CD4-positive, alpha-beta T cell treated with Interleukin-6 for 4 hours (primary cell): ENCODE results near the gene RTN4.

ENCODE experiments used
- DNase-seq: peaks from one replicate; pipeline ENCODE4 v3.0.0-alpha.2; 2020; ENCODE audit warnings: mixed read lengths

Gene RTN4

DNA sequence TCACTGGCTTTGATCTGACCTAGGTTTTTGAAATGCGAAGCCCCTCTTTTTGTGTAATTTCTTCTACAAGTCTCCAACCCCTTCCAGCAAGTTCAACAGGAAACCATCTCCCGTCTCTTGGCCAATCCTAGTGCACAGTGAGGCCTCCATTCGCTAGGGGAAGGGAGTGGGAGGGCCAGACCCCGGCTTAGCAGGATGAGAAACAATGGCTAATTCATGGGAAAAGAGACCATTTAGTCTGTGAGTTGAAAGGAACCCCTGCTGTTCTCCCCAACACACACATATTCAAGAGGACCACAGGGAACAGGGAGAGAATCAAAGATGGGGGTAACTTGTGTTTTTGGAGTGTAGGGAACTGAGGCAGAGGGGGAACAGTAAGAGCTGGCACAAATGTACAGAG, 83.0 kb downstream of the RTN4 start:
- no peak for DNase-seq

DNA sequence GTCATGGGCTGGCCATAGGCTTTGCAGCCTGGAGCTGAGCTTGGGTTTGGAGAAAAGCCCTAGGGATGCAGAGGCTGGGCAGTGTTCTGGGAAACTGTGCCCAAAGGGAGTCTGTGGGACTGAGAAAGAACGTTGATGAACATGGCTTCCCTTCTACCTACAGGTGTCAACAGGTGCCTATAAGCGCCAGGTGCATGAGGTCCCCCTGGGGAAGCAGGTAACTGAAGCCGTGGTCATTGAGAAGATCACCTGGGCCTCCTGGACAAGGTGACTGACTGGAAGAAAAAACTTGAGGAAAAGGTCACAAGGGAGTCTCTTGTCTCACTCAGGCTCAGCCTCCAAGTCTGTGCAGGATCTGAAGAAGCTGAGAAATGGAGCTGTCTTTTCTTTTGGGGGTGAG, 83.4 kb downstream of the RTN4 start:
- DNase-seq, result no peak

DNA sequence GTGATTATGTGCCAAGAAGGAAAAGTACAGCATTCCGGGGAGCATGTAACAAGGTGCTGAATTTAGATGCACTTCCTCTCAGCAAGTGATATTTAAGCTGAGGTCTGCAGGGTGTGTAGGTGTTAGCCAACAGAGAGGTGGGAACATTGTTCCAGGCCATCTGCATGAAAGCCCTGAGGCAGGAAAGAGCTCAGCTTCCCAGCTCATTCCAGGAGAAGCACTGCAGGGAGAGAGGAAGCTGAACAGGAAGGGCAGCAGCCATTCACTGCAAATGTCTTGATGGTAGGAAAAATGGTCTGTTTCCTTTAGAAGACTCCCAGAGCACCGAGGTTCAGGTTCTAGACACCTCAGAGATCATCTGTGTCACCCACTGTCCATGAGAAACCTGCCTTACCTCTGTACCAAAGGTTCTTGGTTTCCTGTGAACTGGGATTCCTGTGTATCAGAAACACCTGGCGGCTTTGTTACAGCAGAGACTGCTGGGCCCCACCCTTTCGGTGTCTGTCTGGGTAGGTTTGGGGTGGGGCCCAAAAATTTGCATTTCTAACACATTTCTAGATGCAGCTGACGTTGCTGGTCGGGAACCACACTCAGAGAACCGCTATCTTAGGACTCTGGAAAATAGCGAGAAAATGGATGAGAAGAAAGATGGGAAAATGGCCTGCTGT, 84.0 kb downstream of the RTN4 start:
- no peak for DNase-seq

DNA sequence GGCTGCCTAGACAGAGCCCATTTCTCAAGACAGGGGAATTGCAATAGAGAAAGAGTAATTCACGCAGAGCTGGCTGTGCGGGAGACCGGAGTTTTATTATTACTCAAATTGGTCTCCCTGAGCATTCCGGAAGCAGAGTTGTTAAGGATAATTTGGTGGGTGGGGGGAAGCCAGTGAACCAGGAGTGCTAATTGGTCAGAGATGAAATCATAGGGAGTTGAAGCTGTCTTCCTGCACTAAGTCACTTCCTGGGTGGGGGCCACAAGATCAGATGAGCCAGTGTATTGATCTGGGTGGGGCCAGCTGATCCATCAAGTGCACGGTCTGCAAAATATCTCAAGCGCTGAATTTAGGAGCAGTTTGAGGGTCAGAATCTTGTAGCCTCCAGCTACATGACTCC, 84.8 kb downstream of the RTN4 start:
- no peak for DNase-seq

DNA sequence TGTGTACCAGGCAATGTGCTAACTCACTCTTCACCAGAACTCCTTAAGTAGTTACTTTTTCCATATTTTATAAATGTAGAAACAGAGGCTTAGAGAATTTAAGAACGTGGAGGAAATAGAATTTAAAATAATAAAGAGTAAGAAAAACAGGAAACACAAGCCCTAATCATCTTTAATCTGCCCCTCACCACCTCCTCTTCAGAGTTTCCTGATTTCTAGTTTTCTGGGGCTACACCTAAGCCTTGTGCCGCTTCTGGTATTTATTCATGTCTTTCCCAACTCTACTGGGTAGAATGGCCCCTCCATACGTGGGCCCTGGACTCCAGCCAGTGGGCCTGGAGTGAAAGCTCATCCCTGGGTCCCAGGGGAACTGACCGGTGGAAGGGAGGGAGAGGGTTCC, 85.4 kb downstream of the RTN4 start:
- no peak for DNase-seq

DNA sequence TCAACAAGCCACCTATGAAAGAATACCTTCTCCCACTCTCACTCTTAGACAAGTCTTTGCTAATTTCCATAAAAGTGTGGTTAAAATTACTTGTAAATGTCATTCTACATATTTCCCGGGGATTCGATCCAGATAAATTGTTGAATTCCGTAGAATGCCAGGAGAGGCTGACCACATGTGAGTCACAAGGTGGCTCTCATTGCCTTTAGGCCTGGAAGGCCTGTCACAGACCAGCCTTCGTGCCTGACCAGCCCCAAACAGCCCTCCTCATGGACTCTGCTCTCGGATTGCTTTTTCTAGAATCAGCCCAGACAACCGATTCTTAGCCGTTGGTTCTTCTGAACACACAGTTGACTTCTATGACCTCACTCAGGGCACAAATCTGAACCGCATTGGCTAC, 86.0 kb downstream of the RTN4 start:
- no peak for DNase-seq

DNA sequence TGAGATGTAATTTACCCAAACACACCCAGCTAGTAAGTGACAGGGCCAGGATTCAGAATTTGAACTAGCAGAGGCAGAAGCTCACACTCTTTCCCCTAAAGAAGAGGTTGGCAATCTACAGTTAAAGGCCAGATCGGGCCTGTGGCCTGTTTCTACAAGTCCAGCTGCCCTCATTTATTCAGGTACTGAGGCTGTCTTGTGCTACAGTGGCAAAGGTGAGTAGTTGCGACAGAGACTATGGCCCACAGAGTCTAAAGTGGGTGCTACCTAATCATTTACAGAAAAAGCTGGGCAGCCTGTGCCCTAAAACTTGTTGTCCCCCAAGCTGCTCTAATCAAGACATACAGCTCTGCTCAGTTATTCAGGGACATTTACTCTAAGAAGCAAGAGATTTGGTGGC, 86.8 kb downstream of the RTN4 start:
- DNase-seq, result no peak

DNA sequence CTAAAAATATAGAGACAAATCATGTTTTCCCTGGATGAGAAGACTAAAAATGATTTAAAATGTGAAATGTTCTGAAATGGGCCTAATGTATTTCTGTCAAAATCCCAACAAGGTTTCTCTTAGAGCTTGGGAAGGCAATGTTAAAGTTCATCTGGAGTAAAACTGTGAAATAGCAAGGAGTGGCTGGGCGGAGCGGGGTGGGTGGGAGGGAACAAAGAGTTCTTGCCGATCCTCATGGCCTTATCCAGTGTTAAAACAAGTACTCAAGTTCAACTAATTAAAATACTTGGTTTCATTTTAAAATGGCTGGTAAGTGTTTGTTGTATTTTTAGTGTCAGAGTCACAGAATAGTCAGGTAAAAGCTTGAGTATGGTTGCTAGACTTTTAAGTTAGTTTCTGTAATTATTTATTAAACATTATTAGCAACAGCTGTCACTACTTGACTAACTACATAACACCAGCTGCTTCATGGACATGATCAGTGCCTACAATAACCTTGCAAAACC, 87.3 kb downstream of the RTN4 start:
- DNase-seq, result no peak

DNA sequence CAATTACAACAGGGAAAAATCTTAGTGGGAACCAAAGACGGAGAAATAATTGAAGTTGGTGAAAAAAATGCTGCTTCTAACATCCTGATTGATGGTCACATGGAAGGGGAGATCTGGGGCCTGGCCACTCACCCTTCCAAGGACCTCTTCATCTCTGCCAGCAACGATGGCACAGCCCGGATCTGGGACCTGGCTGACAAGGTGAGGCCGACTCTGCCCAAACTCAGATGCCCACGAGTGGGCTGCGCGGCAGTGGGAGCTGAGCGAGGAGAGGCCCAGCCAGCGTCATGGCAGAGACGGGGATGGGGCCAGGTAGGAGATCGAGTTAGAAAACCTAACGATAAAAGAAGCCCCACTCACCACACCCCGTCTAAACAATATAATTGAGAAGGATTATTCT, 87.7 kb downstream of the RTN4 start:
- DNase-seq, result no peak

DNA sequence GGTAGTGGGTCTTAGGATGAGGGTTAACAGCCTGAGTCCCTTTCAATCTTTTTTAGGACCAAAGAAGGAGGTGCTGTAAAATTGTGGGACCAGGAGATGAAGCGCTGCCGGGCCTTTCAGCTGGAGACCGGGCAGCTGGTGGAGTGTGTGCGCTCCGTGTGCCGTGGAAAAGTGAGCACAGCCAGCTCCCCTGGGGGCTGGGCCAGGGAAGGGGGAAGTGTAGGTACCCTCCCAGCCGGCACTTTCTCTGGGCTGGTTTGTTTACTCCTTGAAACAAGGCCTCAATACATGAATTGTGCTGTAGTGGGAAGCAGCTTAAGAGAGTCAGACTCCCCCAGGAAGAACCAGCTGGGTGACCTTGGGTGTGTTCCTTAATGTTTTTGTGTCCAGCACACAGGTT, 90.1 kb downstream of the RTN4 start:
- no peak for DNase-seq

DNA sequence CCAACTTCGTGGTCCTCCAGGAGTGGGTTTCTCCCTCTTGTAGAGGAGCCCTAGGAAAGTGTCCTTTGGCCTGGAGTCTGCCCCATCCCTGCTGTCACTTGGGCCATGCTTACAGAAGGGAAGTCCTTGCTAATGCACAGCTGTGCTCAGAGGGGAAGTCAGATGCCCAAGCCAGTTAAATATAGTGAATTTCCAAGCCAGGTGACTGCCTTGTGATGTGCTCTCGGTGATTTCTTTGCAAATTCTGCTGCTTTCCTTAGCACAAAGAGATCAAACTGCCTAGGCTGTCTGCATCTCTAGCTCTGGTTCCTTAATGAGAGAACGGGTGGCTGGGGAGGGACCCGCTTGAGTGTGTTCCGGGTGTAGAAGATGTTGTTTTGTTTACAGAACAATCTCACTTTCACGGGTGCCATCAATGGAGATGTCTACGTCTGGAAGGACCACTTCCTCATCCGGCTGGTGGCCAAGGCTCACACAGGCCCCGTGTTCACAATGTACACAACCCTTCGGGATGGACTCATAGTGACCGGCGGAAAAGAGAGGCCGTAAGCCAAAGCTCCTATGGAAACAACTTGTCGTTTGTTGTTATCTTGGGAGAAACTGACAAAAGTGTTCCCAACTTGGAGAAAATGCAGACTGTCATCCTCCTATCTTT, 91.4 kb downstream of the RTN4 start:
- DNase-seq, result no peak

DNA sequence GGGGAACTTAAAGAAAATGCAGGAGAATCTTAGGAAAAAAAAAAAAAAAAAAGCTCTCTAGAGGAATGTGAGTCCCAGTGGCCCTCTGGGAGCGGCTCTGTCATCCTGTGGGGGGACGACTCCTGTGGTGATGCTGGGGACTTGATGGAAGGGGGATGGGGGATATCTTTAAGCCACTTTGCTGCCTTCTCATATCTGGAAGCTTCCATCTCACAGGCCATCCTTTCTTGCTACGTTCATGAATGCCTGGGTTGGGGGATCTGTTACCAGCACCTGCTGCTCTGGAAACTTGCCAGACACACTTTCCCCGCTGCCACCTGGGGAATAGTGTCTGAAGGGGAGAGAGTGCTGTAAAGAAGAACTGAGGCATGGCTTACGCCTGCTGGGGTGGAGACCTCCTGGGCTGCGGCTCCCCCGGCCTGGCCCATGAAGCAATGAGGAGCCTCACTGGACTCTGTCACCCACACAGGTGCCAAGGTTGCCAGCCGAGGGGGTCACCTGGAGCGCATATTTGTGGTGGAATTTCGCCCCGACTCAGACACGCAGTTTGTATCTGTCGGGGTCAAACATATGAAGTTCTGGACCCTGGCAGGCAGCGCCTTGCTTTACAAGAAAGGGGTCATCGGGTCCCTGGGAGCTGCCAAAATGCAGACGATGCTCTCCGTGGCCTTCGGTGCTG, 92.8 kb downstream of the RTN4 start:
- no peak for DNase-seq

DNA sequence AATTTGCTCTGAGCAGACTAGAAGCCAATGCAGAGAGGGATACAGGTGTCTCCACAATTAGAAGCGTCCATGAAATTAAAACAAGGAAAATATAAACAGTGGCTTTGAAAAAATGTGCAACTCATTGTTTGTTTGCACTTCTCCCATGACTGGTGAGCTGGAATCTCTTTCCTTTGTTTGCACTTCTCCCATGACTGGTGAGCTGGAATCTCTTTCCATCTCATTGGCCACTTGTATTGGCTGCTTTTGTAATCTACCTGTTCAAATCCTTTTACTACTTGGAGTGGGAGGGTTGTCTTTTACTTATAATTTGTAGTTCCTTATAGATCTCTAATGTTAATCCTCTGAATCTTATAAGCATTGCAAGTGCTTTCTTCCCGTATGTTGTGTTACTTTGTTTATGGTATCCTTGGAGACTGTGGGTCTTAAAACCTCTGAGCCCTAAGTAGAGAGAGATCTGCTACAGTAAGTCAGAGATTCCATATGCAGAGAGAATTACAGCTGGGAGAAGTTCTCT, 94.1 kb downstream of the RTN4 start:
- no peak for DNase-seq

DNA sequence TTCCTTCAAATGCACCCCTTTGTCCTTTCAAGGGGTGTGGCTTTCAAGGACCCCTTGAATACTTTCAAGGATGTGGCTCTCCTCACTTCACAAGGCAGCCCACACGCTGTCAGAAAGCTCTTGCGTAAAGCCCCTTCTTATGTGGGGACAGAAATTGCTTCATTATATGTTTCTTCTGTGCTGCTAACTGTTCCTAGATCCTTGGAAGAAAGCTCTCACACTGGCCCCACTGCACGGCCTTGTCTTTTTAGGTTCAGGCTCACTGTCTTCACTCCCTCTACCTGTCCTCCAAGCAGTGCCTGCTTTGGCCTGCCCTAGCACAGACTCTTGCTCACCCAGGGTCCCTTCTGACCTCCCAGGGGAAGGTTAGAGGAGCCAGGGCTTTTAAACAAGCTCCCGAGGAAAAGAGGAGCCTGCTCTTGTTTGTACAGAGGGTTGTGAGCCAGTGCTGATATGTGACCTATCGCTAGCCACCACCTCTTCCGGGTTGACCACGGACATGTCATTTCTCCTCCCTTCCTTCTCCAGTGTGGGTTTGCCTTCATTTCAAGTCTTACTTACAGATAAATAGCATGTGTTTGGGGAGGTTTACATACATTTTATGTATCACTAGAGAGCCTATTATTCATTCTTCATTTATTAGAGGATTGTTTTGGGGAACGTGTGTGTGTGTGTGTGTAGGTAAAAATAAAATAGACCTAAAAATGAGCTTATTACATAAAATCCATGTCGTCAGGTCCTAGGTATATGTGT, 94.7 kb downstream of the RTN4 start:
- DNase-seq, result no peak

DNA sequence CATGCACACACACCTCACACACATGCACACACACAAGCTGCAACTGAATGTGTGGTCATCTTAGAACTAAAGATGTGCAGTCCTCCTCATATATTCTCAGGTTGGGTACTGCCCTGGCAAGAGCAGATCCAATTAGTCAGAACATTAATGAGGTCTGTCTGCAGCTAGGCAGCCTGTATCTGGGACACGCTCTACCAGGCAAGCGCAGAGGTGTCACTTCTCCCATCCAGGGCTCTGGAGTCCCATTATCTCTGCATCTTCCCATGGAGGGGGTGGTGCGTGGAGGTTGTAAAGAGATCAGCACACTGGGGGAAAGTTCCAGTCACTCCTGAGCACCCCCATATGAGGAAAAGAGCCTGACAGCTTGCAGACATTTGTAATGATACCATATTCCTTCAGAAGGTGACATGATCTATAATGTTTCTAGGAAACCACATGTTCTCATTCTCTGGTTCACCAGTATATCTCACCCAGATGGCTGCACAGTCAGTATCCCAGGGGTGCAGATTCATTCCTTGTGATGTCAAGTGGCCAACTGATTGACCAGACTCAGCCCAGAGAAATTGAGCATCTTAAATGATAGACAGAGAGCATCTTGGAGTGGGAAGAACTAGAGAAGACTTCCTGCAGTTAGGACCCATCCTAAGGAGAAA, 95.4 kb downstream of the RTN4 start:
- DNase-seq, result no peak

DNA sequence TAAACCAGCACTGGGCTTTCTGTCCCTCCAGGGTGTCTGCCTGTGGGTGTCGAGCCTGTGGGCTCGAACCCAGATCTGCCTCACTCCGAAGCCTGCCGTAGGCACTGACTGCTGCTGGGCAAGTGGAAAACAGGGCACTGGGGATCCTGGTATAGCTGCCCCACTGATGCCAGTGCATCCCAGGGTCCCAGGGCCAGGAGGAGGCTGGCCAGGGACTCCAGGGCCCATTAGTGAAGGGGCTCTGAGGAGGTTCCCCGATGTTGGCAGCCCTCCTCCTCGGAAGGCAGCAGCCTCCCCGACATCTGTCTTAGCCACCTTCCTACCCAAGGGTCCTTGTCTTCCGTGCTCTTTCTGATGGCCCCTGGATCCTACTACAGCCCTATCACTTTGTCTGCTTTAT, 96.1 kb downstream of the RTN4 start:
- no peak for DNase-seq

DNA sequence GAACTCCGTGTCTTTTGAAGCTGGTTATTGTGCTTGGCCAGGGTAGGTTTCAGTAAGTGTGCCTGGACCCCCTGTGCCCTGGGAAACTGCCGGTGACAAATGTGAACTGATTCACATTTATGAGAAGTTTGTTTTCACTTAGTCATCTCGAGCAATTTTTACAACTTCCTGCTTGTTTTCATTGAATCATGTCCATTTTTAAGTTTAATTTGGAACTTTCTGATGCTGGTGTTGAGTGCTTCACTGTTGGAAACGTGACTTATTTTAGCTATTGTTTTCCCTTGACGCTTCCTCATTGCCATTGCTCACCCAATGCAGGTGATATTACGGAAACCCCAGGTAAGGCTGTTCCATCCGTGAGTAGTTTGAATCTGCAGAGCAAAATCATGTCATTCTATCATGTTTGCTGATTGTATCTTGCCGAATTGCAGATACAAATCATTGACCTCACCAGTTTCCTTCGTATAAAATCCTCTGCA, 97.2 kb downstream of the RTN4 start:
- DNase-seq, result no peak

DNA sequence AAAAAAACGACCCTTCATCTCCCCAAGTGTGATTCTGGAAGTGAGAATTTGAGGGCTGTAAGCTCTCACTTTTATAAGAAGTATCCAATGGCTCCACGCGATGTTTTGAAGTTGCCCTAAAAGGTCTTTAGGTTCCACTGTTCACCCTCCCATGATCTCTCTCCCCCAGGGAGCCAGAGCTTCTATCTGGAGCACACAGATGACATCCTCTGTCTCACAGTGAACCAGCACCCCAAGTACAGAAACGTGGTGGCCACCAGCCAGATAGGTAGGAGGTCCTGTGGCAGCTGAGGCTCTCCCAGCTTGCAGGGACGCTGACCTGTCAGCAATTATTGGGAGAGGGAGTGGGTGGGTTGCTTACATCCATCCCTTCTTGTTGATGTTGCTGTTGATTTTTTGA, 97.8 kb downstream of the RTN4 start:
- DNase-seq, result no peak

DNA sequence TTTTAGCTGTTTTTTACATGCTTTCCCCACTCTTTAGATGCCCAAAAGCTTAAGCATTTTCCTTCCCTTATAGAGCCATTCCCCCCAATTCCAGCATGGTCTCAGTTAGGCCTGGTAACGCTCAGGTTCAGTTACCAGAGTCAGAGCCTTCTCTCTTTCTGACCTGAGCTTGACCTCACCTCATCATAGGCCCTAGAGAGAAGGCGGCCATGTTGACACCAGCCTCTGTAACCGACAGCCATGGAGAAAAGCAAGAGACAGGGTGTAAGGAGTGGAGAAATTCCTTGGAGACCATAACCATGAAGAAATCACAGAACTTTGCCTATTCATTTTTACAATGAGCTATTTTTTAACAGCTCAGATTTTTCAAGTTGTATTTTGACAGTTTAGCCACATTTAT, 99.4 kb downstream of the RTN4 start:
- no peak for DNase-seq

DNA sequence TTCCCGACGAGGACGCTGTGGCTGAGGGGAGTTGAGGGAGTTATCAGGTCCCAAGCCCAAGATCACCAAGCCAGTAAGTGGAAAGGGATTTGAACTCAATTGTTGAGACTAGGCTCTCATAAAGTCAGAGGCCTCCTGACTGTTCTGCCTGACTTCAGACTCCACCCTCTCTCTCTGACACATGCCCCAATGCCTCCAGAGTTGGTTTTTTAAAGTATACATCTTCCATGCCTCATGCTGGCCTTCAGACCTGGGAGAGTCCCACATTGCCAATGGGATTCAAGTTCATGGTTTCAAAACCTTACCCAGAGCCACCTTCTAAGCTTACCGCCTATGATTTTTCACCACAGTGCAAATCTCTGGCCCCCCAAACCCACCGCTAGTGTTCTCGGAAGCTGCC, 100.8 kb downstream of the RTN4 start:
- no peak for DNase-seq

DNA sequence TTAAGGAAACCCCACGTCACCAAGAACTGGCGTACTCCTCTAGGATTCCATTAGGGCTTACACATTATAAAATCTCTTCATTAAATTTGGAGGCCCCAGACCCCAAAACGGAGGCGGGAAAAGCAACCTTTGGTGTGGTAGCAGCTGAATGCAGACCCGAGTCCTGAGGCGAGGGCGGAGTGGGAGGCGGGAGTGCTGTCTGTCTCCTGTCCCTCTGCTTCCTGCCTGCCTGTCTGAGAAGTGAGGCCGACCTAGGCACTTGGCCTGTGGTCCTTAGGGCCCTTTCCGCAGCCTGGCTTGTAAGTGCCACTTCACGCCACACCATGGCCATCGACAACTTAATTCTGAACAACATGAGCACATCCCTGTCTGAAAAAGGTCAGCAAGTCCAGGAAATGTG, 102.1 kb downstream of the RTN4 start:
- no peak for DNase-seq

DNA sequence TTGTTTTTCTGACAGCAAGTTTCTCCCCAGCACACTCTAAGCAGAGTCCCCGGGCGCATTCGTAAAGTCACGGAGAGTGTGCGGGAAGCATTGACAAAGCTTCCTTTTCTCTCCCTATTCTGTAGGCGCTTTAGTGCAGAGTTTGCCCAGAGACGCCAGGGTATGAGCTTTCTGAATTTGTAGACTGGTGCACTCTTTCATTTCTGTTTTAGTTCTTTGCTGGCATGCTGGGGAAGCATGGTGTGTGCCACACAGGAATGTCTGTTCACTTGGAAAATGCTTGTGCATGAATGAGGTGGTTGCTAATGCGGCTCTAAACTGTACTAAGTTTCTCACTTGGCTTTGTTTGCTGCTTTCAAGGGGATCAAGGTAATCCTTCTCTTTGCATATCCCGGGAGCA, 102.6 kb downstream of the RTN4 start:
- no peak for DNase-seq

DNA sequence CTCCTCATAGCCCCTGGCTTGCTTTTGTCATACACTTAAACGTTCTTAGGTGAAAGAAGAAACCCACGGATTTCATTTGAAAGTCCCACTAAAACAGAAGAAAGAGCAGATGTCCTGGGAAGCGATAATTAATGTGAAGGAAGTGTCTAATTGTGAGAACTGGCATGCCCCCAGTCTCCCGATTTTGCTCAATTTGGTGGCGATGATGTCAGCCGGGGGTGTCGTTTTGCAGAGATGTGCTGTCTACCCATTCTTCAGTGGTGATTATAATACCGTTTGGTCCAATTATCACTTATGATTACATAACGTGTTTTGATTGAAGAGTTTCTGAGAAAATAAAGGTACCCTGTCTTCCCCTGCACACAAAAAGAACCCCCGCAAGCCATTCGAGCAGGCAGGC, 103.1 kb downstream of the RTN4 start:
- DNase-seq, result no peak
